ENCODE data around the gene ADAMTS2. TPM values are rescaled to one million over a fixed set of nuclear protein-coding genes. Genes with fewer than 3 reads are reported as not detected.

The ADAMTS2 gene
- total and polyA plus RNA-seq, 2 of the 4 experiments (the other 2 are of a cell fraction), result 19.0 to 58.8 TPM

DNA sequence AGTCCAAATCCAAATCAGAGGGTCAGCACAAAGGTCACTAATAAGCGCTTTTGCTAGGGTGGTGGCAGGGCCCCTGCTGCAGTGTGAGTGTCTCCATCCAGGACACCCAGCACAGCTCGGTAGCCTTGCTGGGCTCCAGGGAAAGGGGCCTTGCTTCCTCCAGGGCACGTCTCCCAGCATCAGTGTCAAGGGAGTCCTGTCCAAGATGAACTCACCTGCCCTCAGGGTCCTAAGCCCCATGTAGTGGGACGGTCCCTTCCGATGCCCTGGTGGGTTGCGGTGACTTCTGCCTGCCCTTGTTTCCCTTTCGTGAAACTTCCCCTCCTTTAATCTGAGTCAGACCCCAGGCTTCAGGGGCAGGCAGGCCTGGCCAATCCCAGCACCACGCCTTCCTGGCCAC is 183.4 kb downstream of the ADAMTS2 start:
- Histone ChIP-seq H3K18ac (ENCODE audit: low read depth, low read length) (no peak overlapping the region), H3K27ac (ENCODE audit: insufficient read depth, low read length) (no peak overlapping the region), H2BK20ac (ENCODE audit: low read depth, low read length) (no peak overlapping the region), H3K56ac (ENCODE audit: extremely low read depth, insufficient read depth, low read length) (no peak overlapping the region), H4K20me1 (ENCODE audit: insufficient read depth, low read length) (no peaks in the 10 kb centered on the region), H2AFZ (replicated peaks; ENCODE audit: low read length, poor library complexity) (no peak overlapping the region), H4K91ac (ENCODE audit: insufficient read depth, low read depth, low read length) (no peak overlapping the region), H3K4me3 (ENCODE audit: insufficient read depth, low read depth, low read length) (no peak overlapping the region), H3K9me3 (ENCODE audit: control insufficient read depth, insufficient read depth, low read length) (no peaks in the 10 kb centered on the region; the same call in 1 of the 2 replicates), H4K5ac (ENCODE audit: low read depth, low read length) (no peak overlapping the region), H3K4me1 (ENCODE audit: control insufficient read depth, insufficient read depth, low read length) (no peaks in the 10 kb centered on the region), H3K4ac (ENCODE audit: low read depth, low read length) (no peak overlapping the region), H3K4me2 (ENCODE audit: low read depth, low read length) (no peak overlapping the region), H4K8ac (ENCODE audit: low read depth in 2 of 2, low read length in 2 of 2) (no peak overlapping the region), H2AK5ac (ENCODE audit: low read depth, low read length) (no peak overlapping the region), H3K79me1 (ENCODE audit: low read depth in 1 of 2, low read length in 2 of 2) (peaks cover 0 to 4% of the 10 kb centered on the region in 2 experiments; a peak in 1 of 4 replicates), H2BK120ac (ENCODE audit: low read depth, low read length) (no peak overlapping the region), H3K14ac (replicated peaks; ENCODE audit: low read depth, low read length) (no peak overlapping the region), H2BK15ac (ENCODE audit: low read depth, low read length) (no peak overlapping the region), H3K27me3 (ENCODE audit: control insufficient read depth, insufficient read depth, low read length) (no peaks in the 10 kb centered on the region), H3K9me1 (ENCODE audit: insufficient read depth, low read length) (peaks cover 3% of the 10 kb centered on the region; the same call in 1 of the 2 replicates), H2AK9ac (replicated peaks; ENCODE audit: low read depth, low read length, poor library complexity) (no peak overlapping the region), H3K9ac (ENCODE audit: low read depth, low read length) (no peak overlapping the region), H2BK5ac (ENCODE audit: low read depth, low read length, poor library complexity, severe bottlenecking) (no peak overlapping the region), H3K36me3 (ENCODE audit: control insufficient read depth, insufficient read depth, low read length) (peaks cover 15% of the 10 kb centered on the region), H3K23ac (ENCODE audit: low read depth, low read length) (no peak overlapping the region)
- ATAC-seq (ENCODE audit: low read depth) (no peak), DNase-seq (no peak)
- WGBS, 2 experiments (ENCODE audit: extremely low coverage in 2 of 2, insufficient read length in 1 of 2), result 100% methylated on average over 3 of the region's 8 CpGs; no CpG with 5 or more reads in 1 of the 2 experiments
- TF ChIP-seq RFX5 (IDR thresholded peaks at IDR 0.05; ENCODE audit: low read depth, low read length), result no peak
- TF ChIP-seq USF2 (IDR thresholded peaks at IDR 0.05; ENCODE audit: low read depth, low read length), result no peak
- no peak for TF ChIP-seq FOS (IDR thresholded peaks at IDR 0.05; ENCODE audit: low read depth, low read length)
- TF ChIP-seq, protein P1, sequence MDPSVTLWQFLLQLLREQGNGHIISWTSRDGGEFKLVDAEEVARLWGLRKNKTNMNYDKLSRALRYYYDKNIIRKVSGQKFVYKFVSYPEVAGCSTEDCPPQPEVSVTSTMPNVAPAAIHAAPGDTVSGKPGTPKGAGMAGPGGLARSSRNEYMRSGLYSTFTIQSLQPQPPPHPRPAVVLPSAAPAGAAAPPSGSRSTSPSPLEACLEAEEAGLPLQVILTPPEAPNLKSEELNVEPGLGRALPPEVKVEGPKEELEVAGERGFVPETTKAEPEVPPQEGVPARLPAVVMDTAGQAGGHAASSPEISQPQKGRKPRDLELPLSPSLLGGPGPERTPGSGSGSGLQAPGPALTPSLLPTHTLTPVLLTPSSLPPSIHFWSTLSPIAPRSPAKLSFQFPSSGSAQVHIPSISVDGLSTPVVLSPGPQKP (IDR thresholded peaks at IDR 0.05; ENCODE audit: borderline replicate concordance, low read depth, low read length), result no peak
- TF ChIP-seq BHLHE40 (IDR thresholded peaks at IDR 0.05; ENCODE audit: low read depth, low read length), result no peak
- TF ChIP-seq RAD21 (IDR thresholded peaks at IDR 0.05; ENCODE audit: low read length), result no peak
- TF ChIP-seq, protein P2, sequence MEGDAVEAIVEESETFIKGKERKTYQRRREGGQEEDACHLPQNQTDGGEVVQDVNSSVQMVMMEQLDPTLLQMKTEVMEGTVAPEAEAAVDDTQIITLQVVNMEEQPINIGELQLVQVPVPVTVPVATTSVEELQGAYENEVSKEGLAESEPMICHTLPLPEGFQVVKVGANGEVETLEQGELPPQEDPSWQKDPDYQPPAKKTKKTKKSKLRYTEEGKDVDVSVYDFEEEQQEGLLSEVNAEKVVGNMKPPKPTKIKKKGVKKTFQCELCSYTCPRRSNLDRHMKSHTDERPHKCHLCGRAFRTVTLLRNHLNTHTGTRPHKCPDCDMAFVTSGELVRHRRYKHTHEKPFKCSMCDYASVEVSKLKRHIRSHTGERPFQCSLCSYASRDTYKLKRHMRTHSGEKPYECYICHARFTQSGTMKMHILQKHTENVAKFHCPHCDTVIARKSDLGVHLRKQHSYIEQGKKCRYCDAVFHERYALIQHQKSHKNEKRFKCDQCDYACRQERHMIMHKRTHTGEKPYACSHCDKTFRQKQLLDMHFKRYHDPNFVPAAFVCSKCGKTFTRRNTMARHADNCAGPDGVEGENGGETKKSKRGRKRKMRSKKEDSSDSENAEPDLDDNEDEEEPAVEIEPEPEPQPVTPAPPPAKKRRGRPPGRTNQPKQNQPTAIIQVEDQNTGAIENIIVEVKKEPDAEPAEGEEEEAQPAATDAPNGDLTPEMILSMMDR (conservative IDR thresholded peaks at IDR 0.05; ENCODE audit: low read depth, low read length), result no peak
- no TSS peak for BruUV-seq (replicated peaks)
- dilution Hi-C loops (cut with HindIII; ENCODE audit: low sequenced_read_pairs, unreplicated experiment) (no loop called here), in situ Hi-C loops (cut with MboI; ENCODE audit: low sequenced_read_pairs) (loop anchor here (10.0 kb wide), 1 partner anchor 243 kb away; no protein-coding TSS in a partner anchor), intact Hi-C loops (cut with micrococcal nuclease) (no loop called here)
- ChIA-PET POLR2A (ENCODE audit: unreplicated experiment) (no interaction called here), CTCF (no interaction called here)
